ENCODE results near the gene ZNF302.
A peak's percentile ranks its signal among the peaks of the same experiment; 100 is the strongest.

ZNF302 gene

GRCh38 chr19:34732612-34733211 is 55.2 kb downstream of the ZNF302 start:
- peak; percentile 0 for DNase-seq (ENCODE audit: low spot score)

- DNase-seq (ENCODE audit: low spot score), result no peak
These were observed 55.8 kb downstream of the ZNF302 start for GRCh38 chr19:34733266-34733745.

GRCh38 chr19:34733746-34734536 is 56.5 kb downstream of the ZNF302 start, which contains the start of gene ZNF181:
ZNF181 (plus strand) TSS chr19:34734243; CDS start chr19:34735038, 795 bp downstream.
- DNase-seq (ENCODE audit: low spot score), result peak; percentile 94

- no peak for DNase-seq (ENCODE audit: low spot score)
These were observed 57.1 kb downstream of the ZNF302 start for GRCh38 chr19:34734537-34735103.
